ENCODE results near the gene BRINP1. TPM values are rescaled to one million over a fixed set of nuclear protein-coding genes. Genes with fewer than 3 reads are reported as not detected.

BRINP1 gene
- total RNA-seq, 4 donors from 2014 or later = not detected

GRCh38 chr9:119291554-119291953, 77.7 kb downstream of the BRINP1 start:
- Histone ChIP-seq H3K9me3 (no peaks in the 10 kb centered on the region), H3K27ac (no peak overlapping the region), H3K36me3 (no peaks in the 10 kb centered on the region), H3K4me3 (no peak overlapping the region), H3K27me3 (no peaks in the 10 kb centered on the region), H3K4me1 (no peaks in the 10 kb centered on the region)
- DNase-seq (ENCODE audit: low spot score in 2 of 2) = no peak
- 10 to 25% methylated on average over 1 of the region's 1 CpG for WGBS, 2 donors
- TF ChIP-seq POLR2A (IDR thresholded peaks at IDR 0.05) = no peak
- TF ChIP-seq CTCF (IDR thresholded peaks at IDR 0.05) = no peak
- TF ChIP-seq EP300 (IDR thresholded peaks at IDR 0.05) = no peak

DNA sequence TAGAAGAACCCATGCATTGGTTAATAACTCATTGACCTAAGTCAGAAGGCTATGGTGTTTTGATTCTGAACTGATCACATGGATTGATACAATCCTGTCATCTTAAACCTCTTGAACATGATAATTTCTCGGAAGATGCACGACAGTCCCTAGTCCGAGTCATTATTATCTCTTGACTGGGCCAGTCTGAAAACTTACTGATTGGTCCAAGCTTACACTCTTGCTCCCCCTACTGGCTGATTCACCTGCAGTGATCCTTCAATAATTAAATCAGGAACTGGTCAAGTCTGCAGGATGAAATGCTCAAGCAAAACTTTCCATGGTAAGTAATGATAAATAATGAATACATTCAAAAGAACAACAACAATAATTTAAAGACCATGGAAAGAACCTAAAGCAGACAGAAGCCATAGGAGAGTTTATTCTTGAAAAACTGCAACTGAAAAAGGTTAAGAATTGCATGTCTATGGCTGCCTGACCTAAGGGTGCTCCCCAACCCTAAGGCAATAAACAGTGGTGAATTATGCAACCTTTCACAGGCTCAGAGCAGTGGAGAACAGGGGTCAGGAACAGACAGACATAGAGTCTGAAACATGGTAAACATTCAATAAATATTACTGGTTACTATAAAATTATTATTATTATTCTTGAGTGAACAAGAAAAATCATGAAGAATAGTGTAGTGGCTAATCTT, 79.3 kb downstream of the BRINP1 start:
- no peak overlapping the region for H3K4me3 ChIP-seq
- no peak overlapping the region for H3K27ac ChIP-seq
- no peaks in the 10 kb centered on the region for H3K4me1 ChIP-seq
- TF ChIP-seq CTCF (IDR thresholded peaks at IDR 0.05) (peak; percentile 48 to 61 (median 49)), POLR2A (IDR thresholded peaks at IDR 0.05) (no peak)
- DNase-seq (ENCODE audit: low spot score in 2 of 2) = peak in 1 of 2 donors; percentile 85
- H3K27me3 ChIP-seq = no peaks in the 10 kb centered on the region
- 24 to 32% methylated on average over 3 of the region's 3 CpGs for WGBS, 2 donors
- H3K9me3 ChIP-seq = no peaks in the 10 kb centered on the region
- H3K36me3 ChIP-seq = no peaks in the 10 kb centered on the region

DNA sequence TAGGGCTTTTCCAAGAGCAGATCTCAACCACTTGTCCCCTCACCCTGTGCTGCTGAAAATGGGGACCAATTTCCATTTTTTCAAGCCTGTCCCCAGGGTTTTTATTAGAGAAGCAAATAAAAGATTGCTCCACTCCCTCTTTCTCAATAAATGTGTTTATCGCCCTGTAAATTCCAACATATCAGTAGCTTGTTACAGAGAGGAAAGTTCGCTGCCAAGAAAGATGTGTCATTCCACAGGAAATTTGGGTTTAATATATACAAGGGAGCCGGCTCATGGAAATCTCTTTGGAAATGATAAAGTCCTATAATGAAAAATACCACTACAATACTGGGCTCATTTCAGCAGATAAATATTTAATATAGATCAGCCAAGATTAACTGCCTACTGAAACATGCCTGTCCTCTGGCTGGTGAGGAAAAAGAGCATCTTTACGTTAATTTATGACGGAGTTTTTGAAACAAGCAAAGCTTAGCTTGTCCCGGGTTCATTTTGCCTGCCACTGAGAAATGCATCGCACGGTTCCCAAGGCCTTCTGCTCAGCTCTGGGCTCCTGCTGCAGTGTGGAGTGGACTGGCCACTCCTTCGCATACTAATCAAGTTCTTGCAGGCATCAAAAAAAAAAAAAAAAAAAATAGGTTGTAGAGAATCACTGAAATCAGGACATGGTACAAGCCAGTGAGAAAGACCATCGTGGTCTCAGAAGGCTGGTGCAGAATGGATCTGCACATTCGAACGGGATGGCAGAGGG, 84.5 kb downstream of the BRINP1 start:
- Histone ChIP-seq H3K4me1 (no peaks in the 10 kb centered on the region), H3K27me3 (no peaks in the 10 kb centered on the region), H3K36me3 (no peaks in the 10 kb centered on the region), H3K9me3 (no peaks in the 10 kb centered on the region), H3K27ac (no peak overlapping the region), H3K4me3 (no peak overlapping the region)
- no peak for TF ChIP-seq EP300 (IDR thresholded peaks at IDR 0.05)
- no peak for TF ChIP-seq POLR2A (IDR thresholded peaks at IDR 0.05)
- no peak for TF ChIP-seq CTCF (IDR thresholded peaks at IDR 0.05)
- no peak for DNase-seq (ENCODE audit: low spot score in 2 of 2)
- 74 to 75% methylated on average over 12 of the region's 12 CpGs for WGBS, 2 donors

- no peaks in the 10 kb centered on the region for H3K27me3 ChIP-seq
- WGBS, 2 donors = 58 to 62% methylated on average over 4 of the region's 4 CpGs
Measured at GRCh38 chr9:119284118-119284517, 85.1 kb downstream of the BRINP1 start.

More at GRCh38 chr9:119284118-119284517, 85.1 kb downstream of the BRINP1 start:
- Histone ChIP-seq H3K4me1 (no peaks in the 10 kb centered on the region), H3K9me3 (no peaks in the 10 kb centered on the region), H3K27ac (no peak overlapping the region), H3K36me3 (no peaks in the 10 kb centered on the region), H3K4me3 (no peak overlapping the region)
- TF ChIP-seq POLR2A (IDR thresholded peaks at IDR 0.05) (no peak), CTCF (IDR thresholded peaks at IDR 0.05) (no peak), EP300 (IDR thresholded peaks at IDR 0.05) (no peak)
- no peak for DNase-seq (ENCODE audit: low spot score in 2 of 2)

All from tibial nerve (tissue), 4 donors.